Kidney (tissue), 14 donors: ENCODE data around the gene GRB7. TPM values are rescaled to one million over a fixed set of nuclear protein-coding genes. Genes with fewer than 3 reads are reported as not detected.
A peak's percentile ranks its signal among the peaks of the same experiment; 100 is the strongest.

Experiments used
- DNase-seq, 5 donors: peaks; one replicate each; pipeline ENCODE4 v3.0.0-alpha.2; 2013 to 2020
- FAIRE-seq: peaks from 2 replicates; lab custom pipeline; 2012; peaks lifted over from hg19 to GRCh38; lab: Jason Lieb, UNC
- H3K27ac ChIP-seq, 2 donors: one replicate each; pipeline ENCODE4 v1.7.0; 2013; ENCODE audit warnings: low read depth in 2 of 2, low read length in 2 of 2, inconsistent platforms in 1 of 2
- H3K27me3 ChIP-seq: one replicate; pipeline ENCODE4 v1.7.1; 2013; ENCODE audit warnings: low read length, inconsistent platforms; ENCODE audit not compliant: control insufficient read depth, insufficient read depth
- H3K36me3 ChIP-seq, 3 donors: one replicate each; pipeline versions ENCODE4 v1.7.0 to v1.7.1; 2013; ENCODE audit warnings: low read length in 3 of 3, control low read depth in 1 of 3, inconsistent platforms in 1 of 3; ENCODE audit not compliant: insufficient read depth in 3 of 3, control insufficient read depth in 2 of 3
- H3K4me1 ChIP-seq, 3 donors: one replicate each; pipeline versions ENCODE4 v1.7.0 to v1.7.1; 2013; ENCODE audit warnings: low read length in 3 of 3, inconsistent platforms in 1 of 3, low read depth in 1 of 3; ENCODE audit not compliant: control insufficient read depth in 2 of 3, insufficient read depth in 2 of 3
- H3K4me3 ChIP-seq, 3 donors: one replicate each; pipeline versions ENCODE4 v1.7.0 to v1.8.1; 2013; ENCODE audit warnings: low read length in 3 of 3, control low read depth in 1 of 3, inconsistent platforms in 1 of 3
- H3K9ac ChIP-seq, 3 donors: one replicate each; pipeline versions ENCODE4 v1.7.0 to v1.7.1; 2013; ENCODE audit warnings: low read length in 3 of 3, control low read depth in 1 of 3, inconsistent platforms in 1 of 3
- H3K9me3 ChIP-seq, 3 donors: one replicate each; pipeline versions ENCODE4 v1.7.0 to v1.7.1; 2013; ENCODE audit warnings: low read length in 3 of 3, control low read depth in 1 of 3, inconsistent platforms in 1 of 3; ENCODE audit not compliant: control insufficient read depth in 2 of 3, insufficient read depth in 1 of 3
- intact Hi-C: fragments of 100-400 bp; cut with DNase I; formaldehyde crosslinking; loops from one replicate; pipeline ENCODE4 v1.11.1; 2022
- polyA plus RNA-seq: library from polyadenylated mRNA; stranded (reverse); fragments of 350-450 nt; fragmentation: Illumina TruSeq; extraction: RNeasy Lipid Tissue Mini Kit (QIAGEN cat#74804); gene quantifications from one replicate; pipeline ENCODE4 v1.2.3, GENCODE V29; 2014; ENCODE audit warnings: low read depth, low replicate concordance; ENCODE audit not compliant: insufficient read depth
- total RNA-seq: library from RNA; stranded (reverse); fragmentation: NEBNext Ultra II Directional; extraction: Animal tissue kit (Norgen Biotek cat#: 25700); gene quantifications from one replicate; pipeline ENCODE4 v1.2.1, GENCODE V29; 2021
- TF ChIP-seq, protein P1 (sequence below): IDR thresholded peaks from 3 replicates; pipeline ENCODE4 v1.5.1; 2012; ENCODE audit warnings: mild to moderate bottlenecking, moderate library complexity, borderline replicate concordance; ENCODE audit not compliant: insufficient read depth; ENCODE audit errors: extremely low read depth
- donor health status: control.
- donor health status: control.
- donor health status: control.
- donor health status: control.
- donor health status: control.
- donor health status: DM: yes; HTN: yes; CAD: no.
- donor health status: Normal renal cell carcinoma (clear cell type).

Gene GRB7
- total and polyA plus RNA-seq, 2 donors from 2014 or later, result 20.9 to 72.5 TPM

DNA sequence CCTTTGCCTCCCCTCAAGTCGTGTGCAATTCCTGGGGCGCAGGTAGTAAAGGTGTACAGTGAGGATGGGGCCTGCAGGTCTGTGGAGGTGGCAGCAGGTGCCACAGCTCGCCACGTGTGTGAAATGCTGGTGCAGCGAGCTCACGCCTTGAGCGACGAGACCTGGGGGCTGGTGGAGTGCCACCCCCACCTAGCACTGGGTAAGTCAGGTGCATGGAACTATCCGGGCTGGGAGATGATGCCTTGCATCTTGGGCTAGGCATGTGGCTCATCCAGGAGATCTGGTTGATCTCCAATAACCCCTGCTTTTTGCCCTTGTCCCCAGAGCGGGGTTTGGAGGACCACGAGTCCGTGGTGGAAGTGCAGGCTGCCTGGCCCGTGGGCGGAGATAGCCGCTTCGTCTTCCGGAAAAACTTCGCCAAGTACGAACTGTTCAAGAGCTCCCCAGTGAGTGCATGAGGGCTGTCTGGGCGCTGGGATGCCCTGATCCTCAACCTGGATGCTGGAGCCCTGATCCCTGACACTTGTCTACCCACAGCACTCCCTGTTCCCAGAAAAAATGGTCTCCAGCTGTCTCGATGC is 5.2 kb downstream of the GRB7 start:
- no peaks in the 10 kb centered on the region for H3K9me3 ChIP-seq
- intact Hi-C loops, result no loop called here
- no peaks in the 10 kb centered on the region for H3K27me3 ChIP-seq
- H3K27ac ChIP-seq, result no peak overlapping the region
- H3K4me1 ChIP-seq, result peaks cover 0 to 8% (median 0%) of the 10 kb centered on the region in 3 donors
- no peak for FAIRE-seq
- H3K4me3 ChIP-seq, result no peak overlapping the region
- H3K36me3 ChIP-seq, result peaks cover 0 to 41% (median 11%) of the 10 kb centered on the region in 3 donors
- TF ChIP-seq, protein P1, sequence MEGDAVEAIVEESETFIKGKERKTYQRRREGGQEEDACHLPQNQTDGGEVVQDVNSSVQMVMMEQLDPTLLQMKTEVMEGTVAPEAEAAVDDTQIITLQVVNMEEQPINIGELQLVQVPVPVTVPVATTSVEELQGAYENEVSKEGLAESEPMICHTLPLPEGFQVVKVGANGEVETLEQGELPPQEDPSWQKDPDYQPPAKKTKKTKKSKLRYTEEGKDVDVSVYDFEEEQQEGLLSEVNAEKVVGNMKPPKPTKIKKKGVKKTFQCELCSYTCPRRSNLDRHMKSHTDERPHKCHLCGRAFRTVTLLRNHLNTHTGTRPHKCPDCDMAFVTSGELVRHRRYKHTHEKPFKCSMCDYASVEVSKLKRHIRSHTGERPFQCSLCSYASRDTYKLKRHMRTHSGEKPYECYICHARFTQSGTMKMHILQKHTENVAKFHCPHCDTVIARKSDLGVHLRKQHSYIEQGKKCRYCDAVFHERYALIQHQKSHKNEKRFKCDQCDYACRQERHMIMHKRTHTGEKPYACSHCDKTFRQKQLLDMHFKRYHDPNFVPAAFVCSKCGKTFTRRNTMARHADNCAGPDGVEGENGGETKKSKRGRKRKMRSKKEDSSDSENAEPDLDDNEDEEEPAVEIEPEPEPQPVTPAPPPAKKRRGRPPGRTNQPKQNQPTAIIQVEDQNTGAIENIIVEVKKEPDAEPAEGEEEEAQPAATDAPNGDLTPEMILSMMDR, result no peak
- no peak overlapping the region for H3K9ac ChIP-seq
- peak in 1 of 5 donors; percentile 60 for DNase-seq

DNA sequence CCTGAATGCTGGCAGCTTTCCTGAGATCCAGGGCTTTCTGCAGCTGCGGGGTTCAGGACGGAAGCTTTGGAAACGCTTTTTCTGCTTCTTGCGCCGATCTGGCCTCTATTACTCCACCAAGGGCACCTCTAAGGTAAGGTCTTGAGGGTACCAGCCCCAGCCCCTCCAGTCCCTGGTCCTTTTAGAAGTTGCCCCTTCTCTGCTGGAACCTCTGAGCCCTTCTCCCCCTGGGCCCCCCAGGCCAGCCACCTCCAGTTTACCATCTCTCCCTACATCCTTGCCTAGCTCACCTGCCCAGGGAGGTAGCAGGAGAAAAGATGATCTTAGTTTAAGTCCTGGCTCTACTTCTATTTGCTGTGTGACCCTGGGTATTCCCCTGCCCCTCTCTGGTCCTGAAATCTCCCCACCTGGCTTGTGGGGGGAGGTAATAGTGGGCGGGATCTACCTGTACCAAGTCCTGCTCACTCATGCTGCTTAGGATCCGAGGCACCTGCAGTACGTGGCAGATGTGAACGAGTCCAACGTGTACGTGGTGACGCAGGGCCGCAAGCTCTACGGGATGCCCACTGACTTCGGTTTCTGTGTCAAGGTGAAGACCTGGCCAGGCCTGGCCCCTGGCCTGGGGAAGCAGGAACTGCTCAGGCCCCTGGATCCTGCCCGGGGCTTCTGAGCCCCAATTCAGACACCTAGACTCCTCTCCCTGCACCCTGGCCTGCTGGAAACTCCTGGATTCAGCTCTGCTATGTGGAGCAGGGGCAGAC is 6.5 kb downstream of the GRB7 start:
- Histone ChIP-seq H3K4me3 (no peak overlapping the region), H3K9me3 (no peaks in the 10 kb centered on the region), H3K27me3 (no peaks in the 10 kb centered on the region), H3K4me1 (peaks cover 0 to 8% (median 0%) of the 10 kb centered on the region in 3 donors), H3K9ac (no peak overlapping the region), H3K27ac (no peak overlapping the region), H3K36me3 (peaks cover 0 to 41% (median 11%) of the 10 kb centered on the region in 3 donors)
- intact Hi-C loops, result no loop called here
- TF ChIP-seq, protein P1, result no peak
- FAIRE-seq, result no peak
- peak in 1 of 5 donors; percentile 56 for DNase-seq

GRCh38 chr17:39744836-39745215 is 7.1 kb downstream of the GRB7 start:
- Histone ChIP-seq H3K9ac (no peak overlapping the region), H3K27ac (no peak overlapping the region), H3K4me1 (peaks cover 0 to 8% (median 0%) of the 10 kb centered on the region in 3 donors), H3K9me3 (no peaks in the 10 kb centered on the region), H3K4me3 (no peak overlapping the region), H3K27me3 (no peaks in the 10 kb centered on the region), H3K36me3 (peaks cover 0 to 41% (median 11%) of the 10 kb centered on the region in 3 donors)
- DNase-seq, result peak in 1 of 5 donors; percentile 48
- TF ChIP-seq, protein P1, result no peak
- FAIRE-seq, result no peak
- intact Hi-C loops, result no loop called here
